Measurements from ENCODE around the gene LEPR. TPM values are rescaled to one million over a fixed set of nuclear protein-coding genes. Genes with fewer than 3 reads are reported as not detected.
"Not testable (repeated sequence)": the region's sequence is repeated elsewhere in the genome, so short reads cannot be mapped to it uniquely, and the experiment has no call there.

The LEPR gene
- polyA plus RNA-seq, 1 donor (not counting 4 experiments of a cell fraction or from before 2014, with no cell fraction given), result 5.5 TPM

GRCh38 chr1:65459397-65459768 is 38.9 kb downstream of the LEPR start:
- no peaks in the 10 kb centered on the region for H4K20me1 ChIP-seq (ENCODE audit: control insufficient read depth, extremely low read depth, insufficient read depth, low read length)
- no peak overlapping the region for H3K4me3 ChIP-seq (ENCODE audit: control insufficient read depth in 2 of 3, extremely low read depth in 1 of 3, insufficient read depth in 2 of 3, low read depth in 1 of 3, low read length in 3 of 3)
- H3K9ac ChIP-seq (ENCODE audit: control insufficient read depth, extremely low read depth, insufficient read depth, low read length), result no peak overlapping the region
- H3K36me3 ChIP-seq (ENCODE audit: control insufficient read depth in 2 of 2, extremely low read depth in 1 of 2, insufficient read depth in 2 of 2, low read length in 2 of 2), result no peaks in the 10 kb centered on the region
- DNase-seq (ENCODE audit: low read depth, low spot score) (no peak), FAIRE-seq (peak; percentile 51)
- H3K4me1 ChIP-seq (ENCODE audit: control insufficient read depth, extremely low read depth, insufficient read depth, low read length), result peaks cover 4% of the 10 kb centered on the region
- no peaks in the 10 kb centered on the region for H3K27me3 ChIP-seq (ENCODE audit: control insufficient read depth, extremely low read depth, insufficient read depth, low read length)
- no peak overlapping the region for H3K4me2 ChIP-seq (ENCODE audit: control insufficient read depth, extremely low read depth, insufficient read depth, low read depth, low read length)
- no peak overlapping the region for H2AFZ ChIP-seq (ENCODE audit: control insufficient read depth, low read length)
- no peak for TF ChIP-seq EZH2 (IDR thresholded peaks at IDR 0.05; ENCODE audit: low read length)
- TF ChIP-seq, protein P1, sequence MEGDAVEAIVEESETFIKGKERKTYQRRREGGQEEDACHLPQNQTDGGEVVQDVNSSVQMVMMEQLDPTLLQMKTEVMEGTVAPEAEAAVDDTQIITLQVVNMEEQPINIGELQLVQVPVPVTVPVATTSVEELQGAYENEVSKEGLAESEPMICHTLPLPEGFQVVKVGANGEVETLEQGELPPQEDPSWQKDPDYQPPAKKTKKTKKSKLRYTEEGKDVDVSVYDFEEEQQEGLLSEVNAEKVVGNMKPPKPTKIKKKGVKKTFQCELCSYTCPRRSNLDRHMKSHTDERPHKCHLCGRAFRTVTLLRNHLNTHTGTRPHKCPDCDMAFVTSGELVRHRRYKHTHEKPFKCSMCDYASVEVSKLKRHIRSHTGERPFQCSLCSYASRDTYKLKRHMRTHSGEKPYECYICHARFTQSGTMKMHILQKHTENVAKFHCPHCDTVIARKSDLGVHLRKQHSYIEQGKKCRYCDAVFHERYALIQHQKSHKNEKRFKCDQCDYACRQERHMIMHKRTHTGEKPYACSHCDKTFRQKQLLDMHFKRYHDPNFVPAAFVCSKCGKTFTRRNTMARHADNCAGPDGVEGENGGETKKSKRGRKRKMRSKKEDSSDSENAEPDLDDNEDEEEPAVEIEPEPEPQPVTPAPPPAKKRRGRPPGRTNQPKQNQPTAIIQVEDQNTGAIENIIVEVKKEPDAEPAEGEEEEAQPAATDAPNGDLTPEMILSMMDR (optimal IDR thresholded peaks at IDR 0.05 in 1 of 3, IDR thresholded peaks at IDR 0.05 in 1 of 3, conservative IDR thresholded peaks at IDR 0.05 in 1 of 3; ENCODE audit: extremely low read depth in 1 of 3, insufficient read depth in 2 of 3, low read length in 3 of 3), result peak; percentile 62 to 77 (median 63)
- H3K9me1 ChIP-seq (ENCODE audit: control insufficient read depth, extremely low read depth, insufficient read depth, low read length), result no peaks in the 10 kb centered on the region
- dilution Hi-C loops (cut with MboI; ENCODE audit: extremely low pct_ligation_motif_present, low sequenced_read_pairs), result no loop called here
- no peaks in the 10 kb centered on the region for H3K9me3 ChIP-seq (ENCODE audit: control insufficient read depth, low read depth, low read length)
- no peak overlapping the region for H3K27ac ChIP-seq (ENCODE audit: control insufficient read depth, insufficient read depth, low read length)
- no peaks in the 10 kb centered on the region for H3K79me2 ChIP-seq (ENCODE audit: control insufficient read depth, insufficient read depth, low read length)

DNA sequence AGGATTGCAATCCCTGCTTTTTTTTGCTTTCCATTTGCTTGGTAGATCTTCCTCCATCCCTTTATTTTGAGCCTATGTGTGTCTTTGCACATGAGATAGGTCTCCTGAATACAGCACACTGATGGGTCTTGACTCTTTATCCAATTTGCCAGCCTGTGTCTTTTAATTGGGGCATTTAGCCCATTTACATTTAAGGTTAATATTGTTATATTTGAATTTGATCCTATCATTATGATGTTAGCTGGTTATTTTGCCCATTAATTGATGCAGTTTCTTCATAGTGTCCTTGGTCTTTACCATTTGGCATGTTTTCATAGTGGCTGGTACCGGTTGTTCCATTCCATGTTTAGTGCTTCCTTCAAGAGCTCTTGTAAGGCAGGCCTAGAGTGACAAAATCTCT is 45.4 kb downstream of the LEPR start:
- H3K27me3 ChIP-seq (ENCODE audit: control insufficient read depth, extremely low read depth, insufficient read depth, low read length); H3K9me3 ChIP-seq (ENCODE audit: control insufficient read depth, low read depth, low read length); H4K20me1 ChIP-seq (ENCODE audit: control insufficient read depth, extremely low read depth, insufficient read depth, low read length); dilution Hi-C loops (cut with MboI; ENCODE audit: extremely low pct_ligation_motif_present, low sequenced_read_pairs); H3K4me2 ChIP-seq (ENCODE audit: control insufficient read depth, extremely low read depth, insufficient read depth, low read depth, low read length); H3K4me3 ChIP-seq (ENCODE audit: control insufficient read depth in 2 of 3, extremely low read depth in 1 of 3, insufficient read depth in 2 of 3, low read depth in 1 of 3, low read length in 3 of 3); H3K36me3 ChIP-seq (ENCODE audit: control insufficient read depth in 2 of 2, extremely low read depth in 1 of 2, insufficient read depth in 2 of 2, low read length in 2 of 2); H3K4me1 ChIP-seq (ENCODE audit: control insufficient read depth, extremely low read depth, insufficient read depth, low read length); DNase-seq (ENCODE audit: low read depth, low spot score); H3K79me2 ChIP-seq (ENCODE audit: control insufficient read depth, insufficient read depth, low read length); H3K9me1 ChIP-seq (ENCODE audit: control insufficient read depth, extremely low read depth, insufficient read depth, low read length); H2AFZ ChIP-seq (ENCODE audit: control insufficient read depth, low read length); H3K9ac ChIP-seq (ENCODE audit: control insufficient read depth, extremely low read depth, insufficient read depth, low read length); H3K27ac ChIP-seq (ENCODE audit: control insufficient read depth, insufficient read depth, low read length); FAIRE-seq: not testable (repeated sequence)

GRCh38 chr1:65467536-65467935 is 47.1 kb downstream of the LEPR start:
- FAIRE-seq, result no peak
- no peak for DNase-seq (ENCODE audit: low read depth, low spot score)

More at GRCh38 chr1:65467536-65467935, 47.1 kb downstream of the LEPR start:
- Histone ChIP-seq H3K4me3 (ENCODE audit: control insufficient read depth in 2 of 3, extremely low read depth in 1 of 3, insufficient read depth in 2 of 3, low read depth in 1 of 3, low read length in 3 of 3) (no peak overlapping the region), H4K20me1 (ENCODE audit: control insufficient read depth, extremely low read depth, insufficient read depth, low read length) (no peaks in the 10 kb centered on the region), H3K4me1 (ENCODE audit: control insufficient read depth, extremely low read depth, insufficient read depth, low read length) (no peaks in the 10 kb centered on the region), H3K79me2 (ENCODE audit: control insufficient read depth, insufficient read depth, low read length) (no peaks in the 10 kb centered on the region), H3K9me3 (ENCODE audit: control insufficient read depth, low read depth, low read length) (no peaks in the 10 kb centered on the region), H3K4me2 (ENCODE audit: control insufficient read depth, extremely low read depth, insufficient read depth, low read depth, low read length) (no peak overlapping the region), H3K27me3 (ENCODE audit: control insufficient read depth, extremely low read depth, insufficient read depth, low read length) (no peaks in the 10 kb centered on the region), H2AFZ (ENCODE audit: control insufficient read depth, low read length) (no peak overlapping the region), H3K9me1 (ENCODE audit: control insufficient read depth, extremely low read depth, insufficient read depth, low read length) (no peaks in the 10 kb centered on the region), H3K27ac (ENCODE audit: control insufficient read depth, insufficient read depth, low read length) (no peak overlapping the region), H3K9ac (ENCODE audit: control insufficient read depth, extremely low read depth, insufficient read depth, low read length) (no peak overlapping the region), H3K36me3 (ENCODE audit: control insufficient read depth in 2 of 2, extremely low read depth in 1 of 2, insufficient read depth in 2 of 2, low read length in 2 of 2) (no peaks in the 10 kb centered on the region)
- TF ChIP-seq, protein P1 (optimal IDR thresholded peaks at IDR 0.05 in 1 of 3, IDR thresholded peaks at IDR 0.05 in 1 of 3, conservative IDR thresholded peaks at IDR 0.05 in 1 of 3; ENCODE audit: extremely low read depth in 1 of 3, insufficient read depth in 2 of 3, low read length in 3 of 3), result no peak
- dilution Hi-C loops (cut with MboI; ENCODE audit: extremely low pct_ligation_motif_present, low sequenced_read_pairs), result no loop called here

All from keratinocyte (primary cell).